Placental epithelial cell (primary cell): ENCODE data around the gene XAGE2. TPM values are rescaled to one million over a fixed set of nuclear protein-coding genes. Genes with fewer than 3 reads are reported as not detected.

Experiments
- small RNA-seq: library from RNA; depleted of rRNA; stranded (forward); fragments of <200 nt; gene quantifications from one replicate; pipeline ENCODE3, GENCODE V24; 2012
- total RNA-seq: library from RNA; depleted of rRNA; stranded (reverse); fragments of >200 nt; gene quantifications from 2 replicates; pipeline ENCODE4 v1.2.3, GENCODE V29; 2012

The XAGE2 gene, protein sequence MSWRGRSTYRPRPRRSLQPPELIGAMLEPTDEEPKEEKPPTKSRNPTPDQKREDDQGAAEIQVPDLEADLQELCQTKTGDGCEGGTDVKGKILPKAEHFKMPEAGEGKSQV
- total RNA-seq, result 23.6 and 27.9 TPM in 2 replicates

DNA sequence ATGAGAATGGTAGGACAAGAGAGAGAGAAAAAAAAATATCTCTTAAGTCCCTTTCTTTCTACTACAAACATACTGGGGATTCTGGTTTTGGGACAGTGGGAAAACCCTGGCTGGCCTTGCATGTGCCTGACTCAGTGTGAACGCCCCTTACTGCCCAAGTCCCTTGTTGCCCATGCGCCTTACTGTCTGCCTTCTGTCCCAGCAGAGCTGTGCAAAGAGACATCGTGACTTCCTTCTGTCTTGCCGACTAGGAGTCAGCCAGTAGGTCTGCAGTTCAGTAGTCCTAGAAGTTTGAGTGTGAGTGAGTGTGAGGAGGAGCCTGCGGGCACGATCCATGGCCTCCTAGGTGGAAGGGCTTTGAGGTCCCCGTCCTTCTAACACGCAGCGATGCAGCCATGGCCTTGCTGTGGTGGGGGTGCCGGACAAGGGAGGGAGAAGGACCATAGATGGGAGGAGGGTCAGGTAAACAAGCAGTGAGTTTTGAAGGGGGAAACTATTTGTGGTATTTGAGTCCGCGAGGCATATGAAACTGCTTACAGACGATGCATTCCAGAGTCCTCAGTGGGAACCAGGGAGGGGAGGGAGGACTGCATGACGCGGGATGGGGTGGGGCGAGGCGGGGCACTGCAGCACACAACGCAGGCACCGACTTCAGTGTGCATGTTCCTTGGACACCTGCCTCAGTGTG, at the start of gene XAGE2:
Gene XAGE2 (plus strand): TSS at position 654 of the 688 bp plus-strand sequence. CDS start 994 bp downstream, outside the sequence.

Small RNA genes within 50 kb of the gene (small RNA-seq; reads per million reads assigned to genes)
- not detected for gene MIR8088

Other genes with a start within 250 kb of the XAGE2 start
- gene MAGED4, start 184.1 kb upstream of the XAGE2 start, total RNA-seq, result 93.3 and 115 TPM in 2 replicates
- gene XAGE1A, start 126.8 kb downstream of the XAGE2 start, total RNA-seq, result not detected in 2 replicates
- not detected in 2 replicates for gene XAGE1B, start 148.0 kb downstream of the XAGE2 start, total RNA-seq